HEK293 (cell line): Measurements from ENCODE around the gene ARFRP1.
A peak's percentile ranks its signal among the peaks of the same experiment; 100 is the strongest.

Experiments used
- CTCF ChIA-PET: fragments of 350-600 bp; formaldehyde crosslinking; extraction: SDS; loops from one replicate; lab custom pipeline; 2021; ENCODE audit warnings: antibody characterized with exemption; lab: Yijun Ruan, JAX
- POLR2A ChIA-PET: fragments of 300-600 bp; formaldehyde crosslinking; extraction: SDS; loops from one replicate; lab custom pipeline; 2020; ENCODE audit warnings: antibody characterized with exemption, inconsistent platforms; lab: Yijun Ruan, JAX
- H3K27ac ChIP-seq: fragments of 200-500 bp; sonication (Bioruptor generic); 2 replicates; pipeline ENCODE4 v1.5.1; 2014; ENCODE audit warnings: low read depth, low read length, control low read depth, inconsistent platforms; ENCODE audit errors: extremely low read depth
- H3K36me3 ChIP-seq, 2 experiments: fragments of 200-500 bp in 1 of 2; sonication (Bioruptor generic) in 1 of 2; 1 replicate in 1 of 2; 2 replicates in 1 of 2; pipeline ENCODE4 v1.5.1; 2014 to 2017; ENCODE audit warnings: inconsistent platforms in 2 of 2, low read length in 2 of 2; ENCODE audit not compliant: control insufficient read depth in 2 of 2, insufficient read depth in 1 of 2
- H3K4me1 ChIP-seq: fragments of 200-500 bp; sonication (Bioruptor generic); 2 replicates; pipeline ENCODE4 v1.5.1; 2014; ENCODE audit warnings: mild to moderate bottlenecking, low read length, inconsistent platforms; ENCODE audit not compliant: control insufficient read depth, insufficient read depth
- H3K4me3 ChIP-seq: 2 replicates; pipeline ENCODE4 v1.5.1; 2011; ENCODE audit warnings: low read depth, mild to moderate bottlenecking, control low read depth, low read length, moderate library complexity
- H3K9me3 ChIP-seq: fragments of 200-500 bp; sonication (Bioruptor generic); 2 replicates; pipeline ENCODE4 v1.5.1; 2014; ENCODE audit warnings: low read depth, low read length, inconsistent platforms; ENCODE audit not compliant: control insufficient read depth, insufficient read depth
- EGR2 ChIP-seq: fragments of 450-650 bp; formaldehyde crosslinking; IDR thresholded peaks from 2 replicates; pipeline ENCODE4 v1.5.1; 2016; ENCODE audit warnings: low read depth, missing biosample characterization, missing genetic modification characterization
- KLF9 ChIP-seq: fragments of 450-650 bp; formaldehyde crosslinking; IDR thresholded peaks from 2 replicates; pipeline ENCODE4 v1.5.1; 2016; ENCODE audit warnings: missing biosample characterization, missing genetic modification characterization, low read depth
- OSR2 ChIP-seq: fragments of 450-650 bp; formaldehyde crosslinking; IDR thresholded peaks from 2 replicates; pipeline ENCODE4 v1.5.1; 2016; ENCODE audit warnings: missing biosample characterization, missing genetic modification characterization
- SETDB1 ChIP-seq: IDR thresholded peaks from one replicate; pipeline ENCODE4 v1.6.1; 2017; ENCODE audit warnings: mild to moderate bottlenecking, low read length, moderate library complexity, mixed read lengths; ENCODE audit not compliant: insufficient read length
- SP2 ChIP-seq: fragments of 450-650 bp; formaldehyde crosslinking; IDR thresholded peaks from 2 replicates; pipeline ENCODE4 v1.5.1; 2016; ENCODE audit warnings: missing biosample characterization, missing genetic modification characterization
- TCF7L2 ChIP-seq: IDR thresholded peaks from 2 replicates; pipeline ENCODE4 v1.6.1; 2011; ENCODE audit warnings: low read depth, mild to moderate bottlenecking, inconsistent platforms, low read length, moderate library complexity, borderline replicate concordance
- ZBTB17 ChIP-seq: fragments of 450-650 bp; formaldehyde crosslinking; IDR thresholded peaks from 2 replicates; pipeline ENCODE4 v1.5.1; 2016; ENCODE audit warnings: missing biosample characterization, missing genetic modification characterization
- ZFHX2 ChIP-seq: fragments of 450-650 bp; formaldehyde crosslinking; conservative IDR thresholded peaks from 2 replicates; pipeline ENCODE4 v1.5.1; 2016; ENCODE audit warnings: missing biosample characterization, missing genetic modification characterization
- ZNF169 ChIP-seq: fragments of 450-650 bp; formaldehyde crosslinking; IDR thresholded peaks from 2 replicates; pipeline ENCODE4 v1.5.1; 2016; ENCODE audit warnings: missing biosample characterization, missing genetic modification characterization
- ZNF24 ChIP-seq: fragments of 450-650 bp; formaldehyde crosslinking; IDR thresholded peaks from 2 replicates; pipeline ENCODE4 v1.5.1; 2016; ENCODE audit warnings: missing biosample characterization, missing genetic modification characterization
- ZNF394 ChIP-seq: fragments of 450-650 bp; formaldehyde crosslinking; IDR thresholded peaks from 2 replicates; pipeline ENCODE4 v1.5.1; 2016; ENCODE audit warnings: missing biosample characterization, missing genetic modification characterization, mild to moderate bottlenecking, moderate library complexity, borderline replicate concordance
- ZNF501 ChIP-seq: fragments of 450-650 bp; formaldehyde crosslinking; IDR thresholded peaks from 2 replicates; pipeline ENCODE4 v1.5.1; 2016; ENCODE audit warnings: missing biosample characterization, missing genetic modification characterization
- ZNF529 ChIP-seq: fragments of 450-650 bp; formaldehyde crosslinking; IDR thresholded peaks from 2 replicates; pipeline ENCODE4 v1.5.1; 2017; ENCODE audit warnings: missing genetic modification characterization, missing biosample characterization; ENCODE audit not compliant: insufficient replicate concordance
- ZNF621 ChIP-seq: fragments of 450-650 bp; formaldehyde crosslinking; IDR thresholded peaks from 2 replicates; pipeline ENCODE4 v1.5.1; 2017; ENCODE audit warnings: missing biosample characterization, missing genetic modification characterization
- ZNF626 ChIP-seq: fragments of 450-650 bp; sonication (Bioruptor Pico); formaldehyde crosslinking; IDR thresholded peaks from 2 replicates; pipeline ENCODE4 v1.5.1; 2018; ENCODE audit warnings: missing biosample characterization, missing genetic modification characterization, inconsistent platforms
- ZSCAN16 ChIP-seq: fragments of 450-650 bp; formaldehyde crosslinking; IDR thresholded peaks from 2 replicates; pipeline ENCODE4 v1.5.1; 2016; ENCODE audit warnings: missing biosample characterization, missing genetic modification characterization
- TF ChIP-seq, protein P1 (sequence below): fragments of 450-650 bp; formaldehyde crosslinking; IDR thresholded peaks from 2 replicates; pipeline ENCODE4 v1.5.1; 2016; ENCODE audit warnings: missing biosample characterization, missing genetic modification characterization
- TF ChIP-seq, protein P2 (sequence below): fragments of 450-650 bp; formaldehyde crosslinking; IDR thresholded peaks from 2 replicates; pipeline ENCODE4 v1.5.1; 2016; ENCODE audit warnings: missing biosample characterization, missing genetic modification characterization, borderline replicate concordance
- TF ChIP-seq, protein P3 (sequence below): fragments of 450-650 bp; formaldehyde crosslinking; IDR thresholded peaks from 2 replicates; pipeline ENCODE4 v1.5.1; 2016; ENCODE audit warnings: missing biosample characterization, missing genetic modification characterization
- TF ChIP-seq, protein P4 (sequence below): fragments of 450-650 bp; formaldehyde crosslinking; IDR thresholded peaks from 2 replicates; pipeline ENCODE4 v1.5.1; 2016; ENCODE audit warnings: missing biosample characterization, missing genetic modification characterization
- TF ChIP-seq, protein P5 (sequence below): fragments of 450-650 bp; IDR thresholded peaks from 2 replicates; pipeline ENCODE4 v1.5.1; 2018; ENCODE audit warnings: missing biosample characterization, mild to moderate bottlenecking, missing genetic modification characterization
- TF ChIP-seq, protein P6 (sequence below): fragments of 450-650 bp; formaldehyde crosslinking; IDR thresholded peaks from 2 replicates; pipeline ENCODE4 v1.5.1; 2016; ENCODE audit warnings: missing biosample characterization, missing genetic modification characterization

ARFRP1 gene

DNA sequence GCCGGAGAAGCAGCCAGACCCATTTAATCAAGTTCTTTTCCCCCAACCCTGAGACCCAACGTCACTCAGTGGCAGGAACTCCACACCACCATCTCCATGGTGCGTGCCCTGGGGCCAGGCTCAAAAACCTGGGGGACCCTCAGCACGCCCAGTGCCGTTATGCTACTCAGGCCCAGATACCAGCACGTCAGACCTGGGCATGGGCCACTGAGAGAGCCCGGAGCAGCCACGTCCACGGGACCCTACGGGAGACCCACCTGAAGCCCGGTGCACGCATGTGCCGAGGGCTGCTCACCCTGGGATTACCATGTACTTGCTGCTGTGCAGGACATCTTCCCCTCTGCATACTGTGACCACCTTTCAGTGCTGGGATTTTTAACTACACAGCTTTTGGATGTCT, 45.6 kb upstream of the ARFRP1 start:
- ChIA-PET CTCF (no interaction called here), POLR2A (no interaction called here)
- TF ChIP-seq ZNF394 (tag by site-specific recombination) (no peak), ZNF529 (tag by site-specific recombination) (no peak), ZNF501 (tag by site-specific recombination) (no peak), ZNF24 (tag by site-specific recombination) (no peak), TCF7L2 (no peak), ZNF169 (tag by site-specific recombination) (no peak), OSR2 (tag by site-specific recombination) (no peak), ZSCAN16 (tag by site-specific recombination) (no peak), ZNF626 (no peak), SETDB1 (no peak), ZNF621 (tag by site-specific recombination) (no peak), ZBTB17 (tag by site-specific recombination) (no peak)
- TF ChIP-seq, protein P1, sequence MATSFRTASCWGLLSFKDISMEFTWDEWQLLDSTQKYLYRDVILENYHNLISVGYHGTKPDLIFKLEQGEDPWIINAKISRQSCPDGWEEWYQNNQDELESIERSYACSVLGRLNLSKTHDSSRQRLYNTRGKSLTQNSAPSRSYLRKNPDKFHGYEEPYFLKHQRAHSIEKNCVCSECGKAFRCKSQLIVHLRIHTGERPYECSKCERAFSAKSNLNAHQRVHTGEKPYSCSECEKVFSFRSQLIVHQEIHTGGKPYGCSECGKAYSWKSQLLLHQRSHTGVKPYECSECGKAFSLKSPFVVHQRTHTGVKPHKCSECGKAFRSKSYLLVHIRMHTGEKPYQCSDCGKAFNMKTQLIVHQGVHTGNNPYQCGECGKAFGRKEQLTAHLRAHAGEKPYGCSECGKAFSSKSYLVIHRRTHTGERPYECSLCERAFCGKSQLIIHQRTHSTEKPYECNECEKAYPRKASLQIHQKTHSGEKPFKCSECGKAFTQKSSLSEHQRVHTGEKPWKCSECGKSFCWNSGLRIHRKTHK: no peak
- TF ChIP-seq, protein P2, sequence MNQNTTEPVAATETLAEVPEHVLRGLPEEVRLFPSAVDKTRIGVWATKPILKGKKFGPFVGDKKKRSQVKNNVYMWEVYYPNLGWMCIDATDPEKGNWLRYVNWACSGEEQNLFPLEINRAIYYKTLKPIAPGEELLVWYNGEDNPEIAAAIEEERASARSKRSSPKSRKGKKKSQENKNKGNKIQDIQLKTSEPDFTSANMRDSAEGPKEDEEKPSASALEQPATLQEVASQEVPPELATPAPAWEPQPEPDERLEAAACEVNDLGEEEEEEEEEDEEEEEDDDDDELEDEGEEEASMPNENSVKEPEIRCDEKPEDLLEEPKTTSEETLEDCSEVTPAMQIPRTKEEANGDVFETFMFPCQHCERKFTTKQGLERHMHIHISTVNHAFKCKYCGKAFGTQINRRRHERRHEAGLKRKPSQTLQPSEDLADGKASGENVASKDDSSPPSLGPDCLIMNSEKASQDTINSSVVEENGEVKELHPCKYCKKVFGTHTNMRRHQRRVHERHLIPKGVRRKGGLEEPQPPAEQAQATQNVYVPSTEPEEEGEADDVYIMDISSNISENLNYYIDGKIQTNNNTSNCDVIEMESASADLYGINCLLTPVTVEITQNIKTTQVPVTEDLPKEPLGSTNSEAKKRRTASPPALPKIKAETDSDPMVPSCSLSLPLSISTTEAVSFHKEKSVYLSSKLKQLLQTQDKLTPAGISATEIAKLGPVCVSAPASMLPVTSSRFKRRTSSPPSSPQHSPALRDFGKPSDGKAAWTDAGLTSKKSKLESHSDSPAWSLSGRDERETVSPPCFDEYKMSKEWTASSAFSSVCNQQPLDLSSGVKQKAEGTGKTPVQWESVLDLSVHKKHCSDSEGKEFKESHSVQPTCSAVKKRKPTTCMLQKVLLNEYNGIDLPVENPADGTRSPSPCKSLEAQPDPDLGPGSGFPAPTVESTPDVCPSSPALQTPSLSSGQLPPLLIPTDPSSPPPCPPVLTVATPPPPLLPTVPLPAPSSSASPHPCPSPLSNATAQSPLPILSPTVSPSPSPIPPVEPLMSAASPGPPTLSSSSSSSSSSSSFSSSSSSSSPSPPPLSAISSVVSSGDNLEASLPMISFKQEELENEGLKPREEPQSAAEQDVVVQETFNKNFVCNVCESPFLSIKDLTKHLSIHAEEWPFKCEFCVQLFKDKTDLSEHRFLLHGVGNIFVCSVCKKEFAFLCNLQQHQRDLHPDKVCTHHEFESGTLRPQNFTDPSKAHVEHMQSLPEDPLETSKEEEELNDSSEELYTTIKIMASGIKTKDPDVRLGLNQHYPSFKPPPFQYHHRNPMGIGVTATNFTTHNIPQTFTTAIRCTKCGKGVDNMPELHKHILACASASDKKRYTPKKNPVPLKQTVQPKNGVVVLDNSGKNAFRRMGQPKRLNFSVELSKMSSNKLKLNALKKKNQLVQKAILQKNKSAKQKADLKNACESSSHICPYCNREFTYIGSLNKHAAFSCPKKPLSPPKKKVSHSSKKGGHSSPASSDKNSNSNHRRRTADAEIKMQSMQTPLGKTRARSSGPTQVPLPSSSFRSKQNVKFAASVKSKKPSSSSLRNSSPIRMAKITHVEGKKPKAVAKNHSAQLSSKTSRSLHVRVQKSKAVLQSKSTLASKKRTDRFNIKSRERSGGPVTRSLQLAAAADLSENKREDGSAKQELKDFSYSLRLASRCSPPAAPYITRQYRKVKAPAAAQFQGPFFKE (tag by site-specific recombination): no peak
- TF ChIP-seq, protein P3, sequence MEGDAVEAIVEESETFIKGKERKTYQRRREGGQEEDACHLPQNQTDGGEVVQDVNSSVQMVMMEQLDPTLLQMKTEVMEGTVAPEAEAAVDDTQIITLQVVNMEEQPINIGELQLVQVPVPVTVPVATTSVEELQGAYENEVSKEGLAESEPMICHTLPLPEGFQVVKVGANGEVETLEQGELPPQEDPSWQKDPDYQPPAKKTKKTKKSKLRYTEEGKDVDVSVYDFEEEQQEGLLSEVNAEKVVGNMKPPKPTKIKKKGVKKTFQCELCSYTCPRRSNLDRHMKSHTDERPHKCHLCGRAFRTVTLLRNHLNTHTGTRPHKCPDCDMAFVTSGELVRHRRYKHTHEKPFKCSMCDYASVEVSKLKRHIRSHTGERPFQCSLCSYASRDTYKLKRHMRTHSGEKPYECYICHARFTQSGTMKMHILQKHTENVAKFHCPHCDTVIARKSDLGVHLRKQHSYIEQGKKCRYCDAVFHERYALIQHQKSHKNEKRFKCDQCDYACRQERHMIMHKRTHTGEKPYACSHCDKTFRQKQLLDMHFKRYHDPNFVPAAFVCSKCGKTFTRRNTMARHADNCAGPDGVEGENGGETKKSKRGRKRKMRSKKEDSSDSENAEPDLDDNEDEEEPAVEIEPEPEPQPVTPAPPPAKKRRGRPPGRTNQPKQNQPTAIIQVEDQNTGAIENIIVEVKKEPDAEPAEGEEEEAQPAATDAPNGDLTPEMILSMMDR: no peak

DNA sequence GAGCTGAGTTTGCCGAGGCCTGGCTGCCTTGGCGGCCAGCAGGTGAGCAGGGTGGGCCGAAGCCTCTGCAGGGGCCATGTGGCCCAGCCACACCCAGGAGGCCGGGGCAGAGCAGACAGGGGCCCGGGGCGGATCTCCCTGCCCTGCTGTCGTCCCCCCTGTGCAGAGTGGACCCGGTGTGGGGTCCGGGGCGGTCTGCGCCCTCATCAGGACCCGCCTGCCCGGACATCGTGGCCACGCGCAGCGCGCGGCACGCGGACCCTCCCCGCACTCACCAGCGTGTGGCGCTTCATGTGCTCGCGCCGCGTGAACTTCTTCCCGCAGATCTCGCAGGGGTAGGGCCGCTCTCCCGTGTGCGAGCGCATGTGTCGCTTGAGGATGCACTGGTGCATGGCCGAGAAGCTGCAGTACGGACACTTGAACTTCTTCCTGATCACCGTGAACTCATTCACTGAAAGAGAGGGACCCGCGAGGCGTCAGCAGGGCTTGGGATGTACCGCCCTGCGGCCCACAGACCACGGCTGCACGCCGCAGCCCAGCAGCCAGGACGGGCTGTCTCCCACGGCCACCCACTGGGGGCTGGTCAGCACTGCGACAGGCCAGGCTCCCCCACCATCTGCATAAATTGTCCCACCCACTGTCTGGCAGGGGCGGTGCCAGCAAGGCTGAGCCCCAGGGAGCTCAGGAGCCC, 44.8 kb upstream of the ARFRP1 start:
- no peaks in the 10 kb centered on the region for H3K36me3 ChIP-seq
- peak; percentile 34 for TF ChIP-seq SP2 (tag by site-specific recombination)
- TF ChIP-seq, protein P4, sequence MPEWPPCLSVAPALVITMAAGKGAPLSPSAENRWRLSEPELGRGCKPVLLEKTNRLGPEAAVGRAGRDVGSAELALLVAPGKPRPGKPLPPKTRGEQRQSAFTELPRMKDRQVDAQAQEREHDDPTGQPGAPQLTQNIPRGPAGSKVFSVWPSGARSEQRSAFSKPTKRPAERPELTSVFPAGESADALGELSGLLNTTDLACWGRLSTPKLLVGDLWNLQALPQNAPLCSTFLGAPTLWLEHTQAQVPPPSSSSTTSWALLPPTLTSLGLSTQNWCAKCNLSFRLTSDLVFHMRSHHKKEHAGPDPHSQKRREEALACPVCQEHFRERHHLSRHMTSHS (tag by site-specific recombination): no peak
- TF ChIP-seq, protein P5, sequence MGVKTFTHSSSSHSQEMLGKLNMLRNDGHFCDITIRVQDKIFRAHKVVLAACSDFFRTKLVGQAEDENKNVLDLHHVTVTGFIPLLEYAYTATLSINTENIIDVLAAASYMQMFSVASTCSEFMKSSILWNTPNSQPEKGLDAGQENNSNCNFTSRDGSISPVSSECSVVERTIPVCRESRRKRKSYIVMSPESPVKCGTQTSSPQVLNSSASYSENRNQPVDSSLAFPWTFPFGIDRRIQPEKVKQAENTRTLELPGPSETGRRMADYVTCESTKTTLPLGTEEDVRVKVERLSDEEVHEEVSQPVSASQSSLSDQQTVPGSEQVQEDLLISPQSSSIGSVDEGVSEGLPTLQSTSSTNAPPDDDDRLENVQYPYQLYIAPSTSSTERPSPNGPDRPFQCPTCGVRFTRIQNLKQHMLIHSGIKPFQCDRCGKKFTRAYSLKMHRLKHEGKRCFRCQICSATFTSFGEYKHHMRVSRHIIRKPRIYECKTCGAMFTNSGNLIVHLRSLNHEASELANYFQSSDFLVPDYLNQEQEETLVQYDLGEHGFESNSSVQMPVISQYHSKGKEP (tag by site-specific recombination): peak; percentile 25; the same call in 1 of the 2 replicates
- TF ChIP-seq KLF9 (tag by site-specific recombination): no peak
- TF ChIP-seq, protein P6, sequence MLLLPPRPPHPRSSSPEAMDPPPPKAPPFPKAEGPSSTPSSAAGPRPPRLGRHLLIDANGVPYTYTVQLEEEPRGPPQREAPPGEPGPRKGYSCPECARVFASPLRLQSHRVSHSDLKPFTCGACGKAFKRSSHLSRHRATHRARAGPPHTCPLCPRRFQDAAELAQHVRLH (tag by site-specific recombination): no peak
- peak; percentile 39; the same call in 1 of the 2 replicates for TF ChIP-seq ZFHX2 (tag by site-specific recombination)
- TF ChIP-seq EGR2 (tag by site-specific recombination): peak; percentile 70
- ChIA-PET CTCF (no interaction called here), POLR2A (no interaction called here)
- H3K9me3 ChIP-seq: no peaks in the 10 kb centered on the region
- H3K4me3 ChIP-seq: no peak overlapping the region
- H3K4me1 ChIP-seq: no peaks in the 10 kb centered on the region
- no peak overlapping the region for H3K27ac ChIP-seq

More for the DNA sequence above, 45.6 kb upstream of the ARFRP1 start:
- Histone ChIP-seq H3K4me1 (no peaks in the 10 kb centered on the region), H3K36me3 (no peaks in the 10 kb centered on the region), H3K9me3 (no peaks in the 10 kb centered on the region), H3K27ac (no peak overlapping the region), H3K4me3 (no peak overlapping the region)
